MM.1S (cell line): Measurements from ENCODE around the gene PITPNM3.

Source experiments
- DNase-seq: peaks from one replicate; pipeline ENCODE4 v3.0.0-alpha.2; 2015
- H2AFZ ChIP-seq: fragments of 300-600 bp; sonication (generic); 2 replicates; pipeline ENCODE4 v1.6.0; 2016; ENCODE audit warnings: antibody characterized with exemption, low read length
- H3F3A ChIP-seq: fragments of 300-600 bp; sonication (generic); 2 replicates; pipeline ENCODE4 v1.6.1; 2016; ENCODE audit warnings: mild to moderate bottlenecking, antibody characterized with exemption, low read length, moderate library complexity, mixed read lengths; ENCODE audit not compliant: insufficient read depth
- H3K27ac ChIP-seq: fragments of 300-600 bp; sonication (generic); 2 replicates; pipeline ENCODE4 v1.5.1; 2016; ENCODE audit warnings: mild to moderate bottlenecking, low read length
- H3K27me3 ChIP-seq: fragments of 300-600 bp; sonication (generic); replicated peaks from 2 replicates; pipeline ENCODE4 v1.6.0; 2016; ENCODE audit warnings: low read length; ENCODE audit not compliant: insufficient read depth
- H3K36me3 ChIP-seq: fragments of 300-600 bp; sonication (generic); replicated peaks from 2 replicates; pipeline ENCODE4 v1.6.1; 2016; ENCODE audit warnings: mild to moderate bottlenecking, low read length, mixed read lengths; ENCODE audit not compliant: insufficient read depth
- H3K4me1 ChIP-seq: fragments of 300-600 bp; sonication (generic); 2 replicates; pipeline ENCODE4 v1.6.1; 2016; ENCODE audit warnings: low read length, mixed read lengths
- H3K4me2 ChIP-seq: fragments of 300-600 bp; sonication (generic); 2 replicates; pipeline ENCODE4 v1.6.0; 2016; ENCODE audit warnings: low read depth, low read length
- H3K4me3 ChIP-seq: fragments of 300-600 bp; sonication (generic); 2 replicates; pipeline ENCODE4 v1.5.1; 2016; ENCODE audit warnings: low read length, mixed read lengths
- H3K79me2 ChIP-seq: fragments of 300-600 bp; sonication (generic); 2 replicates; pipeline ENCODE4 v1.6.1; 2016; ENCODE audit warnings: mixed run types, low read length, mixed read lengths
- H3K9ac ChIP-seq: fragments of 300-600 bp; sonication (generic); 2 replicates; pipeline ENCODE4 v1.6.1; 2016; ENCODE audit warnings: low read length, mixed read lengths
- H3K9me2 ChIP-seq: fragments of 300-600 bp; sonication (generic); replicated peaks from 2 replicates; pipeline ENCODE4 v1.6.1; 2016; ENCODE audit warnings: mild to moderate bottlenecking, low read length, mixed read lengths; ENCODE audit not compliant: insufficient read depth
- H3K9me3 ChIP-seq: fragments of 300-600 bp; sonication (generic); replicated peaks from 2 replicates; pipeline ENCODE4 v1.6.1; 2016; ENCODE audit warnings: mild to moderate bottlenecking, low read length, mixed read lengths; ENCODE audit not compliant: insufficient read depth
- H4K20me1 ChIP-seq: fragments of 300-600 bp; sonication (generic); 2 replicates; pipeline ENCODE4 v1.6.1; 2016; ENCODE audit warnings: mild to moderate bottlenecking, low read length, moderate library complexity, mixed read lengths; ENCODE audit not compliant: insufficient read depth
- EZH2 ChIP-seq: fragments of 300-600 bp; sonication (generic); optimal IDR thresholded peaks from 2 replicates; pipeline ENCODE3; 2017; ENCODE audit warnings: low read depth, mild to moderate bottlenecking, antibody characterized with exemption, low read length, mixed read lengths
- EZH2phosphoT487 ChIP-seq: fragments of 300-600 bp; sonication (generic); IDR thresholded peaks from 2 replicates; pipeline ENCODE4 v1.6.1; 2018; ENCODE audit warnings: antibody characterized with exemption, low read length
- TF ChIP-seq, protein P1 (sequence below): fragments of 300-600 bp; sonication (generic); IDR thresholded peaks from 2 replicates; pipeline ENCODE4 v1.5.1; 2016; ENCODE audit warnings: antibody characterized with exemption, low read length, mixed read lengths

Gene PITPNM3

DNA sequence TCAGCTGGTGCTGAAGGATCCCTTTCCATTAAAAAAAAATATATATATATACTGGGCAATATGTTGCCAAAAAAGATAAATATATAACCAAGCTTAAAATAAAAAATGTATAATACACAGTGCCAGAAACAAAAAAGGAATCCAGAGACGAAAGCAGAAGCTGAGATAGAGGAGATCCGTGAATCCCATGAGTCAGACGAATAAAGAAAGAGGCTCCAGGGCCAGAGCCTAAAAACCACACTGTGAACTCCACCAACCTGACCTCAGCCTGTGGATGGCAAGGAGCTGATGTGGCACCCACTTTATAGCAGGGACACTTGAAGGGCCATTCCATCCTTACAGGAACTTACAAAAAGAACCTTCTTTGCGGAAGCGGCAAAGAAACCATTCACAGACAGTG, 34.8 kb downstream of the PITPNM3 start:
- DNase-seq: no peak
- Histone ChIP-seq H3K27me3 (no peaks in the 10 kb centered on the region), H3K79me2 (no peaks in the 10 kb centered on the region), H4K20me1 (no peaks in the 10 kb centered on the region), H3K27ac (no peak overlapping the region), H3K4me1 (no peaks in the 10 kb centered on the region), H3K9ac (no peak overlapping the region), H3K9me2 (no peaks in the 10 kb centered on the region), H3K4me2 (no peak overlapping the region), H2AFZ (no peak overlapping the region), H3K4me3 (no peak overlapping the region), H3K36me3 (no peaks in the 10 kb centered on the region), H3K9me3 (no peaks in the 10 kb centered on the region), H3F3A (no peaks in the 10 kb centered on the region)
- TF ChIP-seq EZH2phosphoT487 (no peak), EZH2 (no peak)
- TF ChIP-seq, protein P1, sequence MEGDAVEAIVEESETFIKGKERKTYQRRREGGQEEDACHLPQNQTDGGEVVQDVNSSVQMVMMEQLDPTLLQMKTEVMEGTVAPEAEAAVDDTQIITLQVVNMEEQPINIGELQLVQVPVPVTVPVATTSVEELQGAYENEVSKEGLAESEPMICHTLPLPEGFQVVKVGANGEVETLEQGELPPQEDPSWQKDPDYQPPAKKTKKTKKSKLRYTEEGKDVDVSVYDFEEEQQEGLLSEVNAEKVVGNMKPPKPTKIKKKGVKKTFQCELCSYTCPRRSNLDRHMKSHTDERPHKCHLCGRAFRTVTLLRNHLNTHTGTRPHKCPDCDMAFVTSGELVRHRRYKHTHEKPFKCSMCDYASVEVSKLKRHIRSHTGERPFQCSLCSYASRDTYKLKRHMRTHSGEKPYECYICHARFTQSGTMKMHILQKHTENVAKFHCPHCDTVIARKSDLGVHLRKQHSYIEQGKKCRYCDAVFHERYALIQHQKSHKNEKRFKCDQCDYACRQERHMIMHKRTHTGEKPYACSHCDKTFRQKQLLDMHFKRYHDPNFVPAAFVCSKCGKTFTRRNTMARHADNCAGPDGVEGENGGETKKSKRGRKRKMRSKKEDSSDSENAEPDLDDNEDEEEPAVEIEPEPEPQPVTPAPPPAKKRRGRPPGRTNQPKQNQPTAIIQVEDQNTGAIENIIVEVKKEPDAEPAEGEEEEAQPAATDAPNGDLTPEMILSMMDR: no peak

DNA sequence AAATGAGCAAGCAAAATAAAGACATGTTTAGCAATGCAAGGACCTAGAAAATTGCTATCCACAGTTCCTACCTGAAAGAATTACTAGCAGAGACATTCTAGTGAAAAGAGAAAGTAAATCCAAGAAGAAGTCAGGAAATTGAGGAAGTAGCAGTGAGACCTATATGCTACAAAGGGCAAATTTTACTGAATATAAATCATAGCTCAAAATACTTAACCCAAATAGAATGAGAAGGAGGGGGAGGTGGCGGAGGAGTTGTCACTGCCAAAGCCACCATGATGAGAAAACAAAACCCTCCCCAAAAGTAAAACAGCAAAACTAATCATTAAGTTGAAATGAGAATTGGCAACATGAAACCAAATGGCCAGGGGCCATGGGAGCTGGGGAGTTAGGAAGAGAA, 39.3 kb downstream of the PITPNM3 start:
- no peak overlapping the region for H3K9ac ChIP-seq
- H3K4me2 ChIP-seq: no peak overlapping the region
- no peak overlapping the region for H3K27ac ChIP-seq
- no peaks in the 10 kb centered on the region for H3K9me3 ChIP-seq
- no peaks in the 10 kb centered on the region for H3K27me3 ChIP-seq
- no peak for TF ChIP-seq EZH2phosphoT487
- TF ChIP-seq, protein P1: no peak
- TF ChIP-seq EZH2: no peak
- no peaks in the 10 kb centered on the region for H3F3A ChIP-seq
- H3K9me2 ChIP-seq: no peaks in the 10 kb centered on the region
- H3K4me1 ChIP-seq: no peaks in the 10 kb centered on the region
- no peak for DNase-seq
- no peak overlapping the region for H2AFZ ChIP-seq
- no peak overlapping the region for H3K4me3 ChIP-seq
- H4K20me1 ChIP-seq: no peaks in the 10 kb centered on the region
- no peaks in the 10 kb centered on the region for H3K79me2 ChIP-seq
- no peaks in the 10 kb centered on the region for H3K36me3 ChIP-seq

DNA sequence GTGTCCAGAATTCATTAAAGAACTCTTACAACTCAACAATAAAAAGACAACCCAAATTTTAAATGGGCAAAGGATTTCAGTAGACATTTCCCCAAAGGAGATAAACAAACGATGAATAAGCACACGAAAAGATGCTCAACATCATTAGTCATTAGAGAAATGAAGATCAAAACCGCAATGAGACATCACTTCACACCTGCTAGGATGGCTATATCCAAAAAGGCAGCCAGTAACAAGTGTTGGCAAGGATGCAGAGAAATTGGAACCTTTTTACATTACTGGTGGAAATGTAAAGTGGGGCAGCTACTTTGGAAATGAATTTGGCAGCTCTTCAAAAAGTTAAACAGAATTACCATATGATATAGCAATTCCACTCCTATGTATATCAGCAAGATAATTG, 42.0 kb downstream of the PITPNM3 start:
- no peaks in the 10 kb centered on the region for H3K9me2 ChIP-seq
- no peaks in the 10 kb centered on the region for H3F3A ChIP-seq
- TF ChIP-seq, protein P1: no peak
- TF ChIP-seq EZH2 (no peak), EZH2phosphoT487 (no peak)
- no peaks in the 10 kb centered on the region for H3K9me3 ChIP-seq
- H3K4me1 ChIP-seq: no peaks in the 10 kb centered on the region
- no peak for DNase-seq
- H3K27me3 ChIP-seq: peaks cover 6% of the 10 kb centered on the region; the same call in 1 of the 2 replicates
- no peak overlapping the region for H3K4me3 ChIP-seq
- H3K9ac ChIP-seq: no peak overlapping the region
- no peaks in the 10 kb centered on the region for H3K79me2 ChIP-seq
- H3K36me3 ChIP-seq: no peaks in the 10 kb centered on the region
- no peak overlapping the region for H2AFZ ChIP-seq
- H3K4me2 ChIP-seq: no peak overlapping the region
- no peak overlapping the region for H3K27ac ChIP-seq
- H4K20me1 ChIP-seq: no peaks in the 10 kb centered on the region
